SH-SY5Y (cell line): ENCODE data around the gene SULT4A1.

Experiments
- GATA2 ChIP-seq: IDR thresholded peaks from 2 replicates; pipeline ENCODE4 v1.6.1; 2011; ENCODE audit warnings: mild to moderate bottlenecking, low read depth, low read length
- GATA3 ChIP-seq: IDR thresholded peaks from 2 replicates; pipeline ENCODE4 v1.6.1; 2011; ENCODE audit warnings: low read depth, mild to moderate bottlenecking, low read length, moderate library complexity

- TF ChIP-seq GATA2 (no peak), GATA3 (no peak)
Measured at GRCh38 chr22:43851979-43852307, 10.4 kb downstream of the SULT4A1 start.
